Skeletal muscle satellite cell (primary cell): ENCODE measurements around the gene LYRM9.

ENCODE experiments used
- H3K27me3 ChIP-seq: 2 replicates; pipeline ENCODE4 v1.7.0; 2013; ENCODE audit warnings: low read length; ENCODE audit not compliant: control insufficient read depth, insufficient read depth
- H3K36me3 ChIP-seq: 2 replicates; pipeline ENCODE4 v1.7.0; 2013; ENCODE audit warnings: mild to moderate bottlenecking, control low read depth, low read length; ENCODE audit not compliant: insufficient read depth
- H3K4me1 ChIP-seq: 2 replicates; pipeline ENCODE4 v1.7.0; 2013; ENCODE audit warnings: low read length; ENCODE audit not compliant: control insufficient read depth, insufficient read depth
- H3K4me2 ChIP-seq: 2 replicates; pipeline ENCODE4 v1.7.0; 2013; ENCODE audit warnings: mild to moderate bottlenecking, low read length
- H3K4me3 ChIP-seq: 2 replicates; pipeline ENCODE4 v1.7.0; 2013; ENCODE audit warnings: low read length
- H3K9ac ChIP-seq: 2 replicates; pipeline ENCODE4 v1.7.0; 2013; ENCODE audit warnings: mild to moderate bottlenecking, low read depth, low read length, moderate library complexity
- H3K9me3 ChIP-seq: replicated peaks from 2 replicates; pipeline ENCODE4 v1.7.0; 2013; ENCODE audit warnings: mild to moderate bottlenecking, control low read depth, low read length

LYRM9 gene

DNA sequence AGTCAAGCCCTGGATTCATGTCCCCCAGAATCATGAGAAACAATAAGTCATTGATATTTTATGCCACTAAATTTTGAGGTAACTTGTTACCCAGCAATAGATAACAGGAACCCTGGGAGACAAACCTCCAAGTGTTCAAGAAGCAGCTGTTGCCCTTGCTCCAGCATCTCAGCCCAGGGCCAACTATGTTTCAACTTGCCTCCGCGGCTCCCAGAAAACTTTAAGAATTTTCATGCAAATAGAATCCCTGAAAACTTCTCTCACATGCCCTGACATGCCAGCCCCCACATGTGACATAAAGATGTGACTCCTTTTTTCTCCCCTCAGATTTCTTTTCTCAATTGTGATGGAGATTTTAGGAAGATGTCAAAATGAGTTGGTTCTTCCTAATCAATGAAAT, 22.8 kb downstream of the LYRM9 start:
- peaks cover 8% of the 10 kb centered on the region for H3K27me3 ChIP-seq
- no peak overlapping the region for H3K4me3 ChIP-seq
- H3K4me2 ChIP-seq, result no peak overlapping the region
- H3K36me3 ChIP-seq, result no peaks in the 10 kb centered on the region
- no peak overlapping the region for H3K9ac ChIP-seq
- no peaks in the 10 kb centered on the region for H3K4me1 ChIP-seq
- H3K9me3 ChIP-seq, result no peaks in the 10 kb centered on the region

DNA sequence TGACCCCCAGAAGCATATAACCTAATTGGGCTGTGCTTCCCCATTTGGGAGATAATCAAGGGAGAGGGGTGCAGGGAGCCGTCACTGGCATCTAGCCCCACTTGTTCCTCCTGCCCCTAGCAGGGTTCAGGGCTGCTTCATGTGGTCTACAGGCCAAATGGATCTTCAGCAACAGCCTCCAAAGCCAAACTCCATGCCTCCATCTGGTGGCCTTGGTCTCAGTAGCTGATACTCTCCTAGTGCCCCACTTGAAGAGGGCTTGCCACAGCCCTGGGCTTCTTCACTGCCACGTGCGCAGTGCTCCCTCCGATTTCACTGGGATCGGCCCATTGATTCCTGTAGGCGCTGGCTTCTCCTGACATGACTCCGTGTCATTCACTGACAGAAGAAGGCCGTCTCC, 24.6 kb downstream of the LYRM9 start:
- no peak overlapping the region for H3K4me2 ChIP-seq
- no peaks in the 10 kb centered on the region for H3K36me3 ChIP-seq
- no peaks in the 10 kb centered on the region for H3K4me1 ChIP-seq
- H3K4me3 ChIP-seq, result no peak overlapping the region
- no peak overlapping the region for H3K9ac ChIP-seq
- no peaks in the 10 kb centered on the region for H3K9me3 ChIP-seq
- H3K27me3 ChIP-seq, result peaks cover 8% of the 10 kb centered on the region

DNA sequence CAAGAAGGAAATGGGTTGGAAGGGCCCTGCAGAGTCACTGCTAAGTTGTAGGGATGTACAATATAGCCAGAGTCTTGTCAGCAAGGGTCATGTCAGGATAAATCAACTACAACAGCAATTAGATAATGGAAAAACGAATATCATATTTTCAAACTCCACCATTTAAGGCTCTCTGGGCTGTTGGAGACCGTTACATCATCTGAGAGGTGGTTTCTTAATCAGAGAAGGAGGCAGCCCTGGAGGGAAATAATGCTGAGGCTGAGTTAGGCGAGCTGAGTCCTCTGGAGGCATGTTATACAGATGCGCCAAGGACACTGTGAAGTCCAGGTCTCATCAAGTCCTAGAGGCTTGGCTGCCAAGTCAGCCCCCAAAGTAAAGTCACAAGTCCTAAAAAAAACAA, 30.3 kb downstream of the LYRM9 start:
- no peak overlapping the region for H3K9ac ChIP-seq
- peaks cover 5% of the 10 kb centered on the region for H3K27me3 ChIP-seq
- no peaks in the 10 kb centered on the region for H3K36me3 ChIP-seq
- no peaks in the 10 kb centered on the region for H3K4me1 ChIP-seq
- H3K4me3 ChIP-seq, result no peak overlapping the region
- no peaks in the 10 kb centered on the region for H3K9me3 ChIP-seq
- H3K4me2 ChIP-seq, result no peak overlapping the region

DNA sequence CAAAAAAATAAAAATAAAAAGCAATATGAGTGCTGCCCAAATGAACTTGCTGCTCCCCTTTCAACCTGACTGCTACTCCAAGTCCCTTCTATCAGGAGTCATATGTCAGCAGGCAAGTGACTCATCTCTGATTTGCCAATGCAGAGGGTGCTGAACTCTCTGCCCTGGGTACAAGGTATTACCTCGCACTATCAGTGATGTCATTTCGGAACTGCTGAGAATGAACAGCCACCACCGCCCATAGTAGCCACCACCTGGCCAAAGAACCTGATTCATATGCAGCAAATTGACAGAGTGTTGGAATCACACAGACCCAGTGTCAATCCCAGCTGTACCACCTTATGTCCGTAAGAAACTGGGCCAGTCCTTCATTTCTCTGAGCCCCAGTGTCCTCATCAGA, 31.2 kb downstream of the LYRM9 start:
- H3K36me3 ChIP-seq, result no peaks in the 10 kb centered on the region
- no peaks in the 10 kb centered on the region for H3K4me1 ChIP-seq
- H3K27me3 ChIP-seq, result peaks cover 3% of the 10 kb centered on the region

DNA sequence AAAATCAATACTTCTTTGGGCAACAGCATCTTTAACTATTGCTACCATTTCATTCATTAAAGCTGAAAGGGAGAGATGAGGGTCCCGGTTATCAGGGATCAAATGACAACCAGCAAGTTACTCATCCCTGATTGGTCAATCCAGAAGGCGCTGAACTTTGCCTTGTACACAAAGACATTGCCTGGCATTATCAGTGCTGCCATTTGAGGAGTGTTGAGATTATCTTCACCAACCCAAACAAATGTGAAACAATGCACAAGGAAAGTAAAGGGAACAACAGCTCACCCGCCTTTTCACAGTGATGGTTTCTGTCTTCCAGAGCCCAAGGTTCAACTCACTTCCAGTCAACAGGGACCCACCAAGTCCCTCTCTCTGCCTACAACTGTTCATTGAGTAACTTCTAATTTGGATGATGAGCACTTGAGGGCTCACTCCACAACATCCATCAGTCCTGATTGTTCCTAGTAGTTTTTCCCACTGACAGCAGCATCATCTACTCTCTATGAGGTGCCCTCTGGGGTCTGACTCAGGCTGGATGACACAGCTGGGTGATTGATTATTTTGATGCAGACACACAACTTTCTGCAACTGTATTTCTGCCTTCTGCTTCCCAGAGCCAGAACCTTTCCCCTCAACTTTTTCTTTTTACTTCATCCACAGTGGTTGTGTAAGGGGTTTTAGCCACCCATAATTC, 32.0 kb downstream of the LYRM9 start:
- Histone ChIP-seq H3K4me2 (no peak overlapping the region), H3K9ac (no peak overlapping the region), H3K4me1 (no peaks in the 10 kb centered on the region), H3K4me3 (no peak overlapping the region), H3K9me3 (no peaks in the 10 kb centered on the region), H3K36me3 (no peaks in the 10 kb centered on the region), H3K27me3 (peaks cover 3% of the 10 kb centered on the region)

More for the DNA sequence above, 31.2 kb downstream of the LYRM9 start:
- Histone ChIP-seq H3K4me3 (no peak overlapping the region), H3K9me3 (no peaks in the 10 kb centered on the region), H3K9ac (no peak overlapping the region), H3K4me2 (no peak overlapping the region)

DNA sequence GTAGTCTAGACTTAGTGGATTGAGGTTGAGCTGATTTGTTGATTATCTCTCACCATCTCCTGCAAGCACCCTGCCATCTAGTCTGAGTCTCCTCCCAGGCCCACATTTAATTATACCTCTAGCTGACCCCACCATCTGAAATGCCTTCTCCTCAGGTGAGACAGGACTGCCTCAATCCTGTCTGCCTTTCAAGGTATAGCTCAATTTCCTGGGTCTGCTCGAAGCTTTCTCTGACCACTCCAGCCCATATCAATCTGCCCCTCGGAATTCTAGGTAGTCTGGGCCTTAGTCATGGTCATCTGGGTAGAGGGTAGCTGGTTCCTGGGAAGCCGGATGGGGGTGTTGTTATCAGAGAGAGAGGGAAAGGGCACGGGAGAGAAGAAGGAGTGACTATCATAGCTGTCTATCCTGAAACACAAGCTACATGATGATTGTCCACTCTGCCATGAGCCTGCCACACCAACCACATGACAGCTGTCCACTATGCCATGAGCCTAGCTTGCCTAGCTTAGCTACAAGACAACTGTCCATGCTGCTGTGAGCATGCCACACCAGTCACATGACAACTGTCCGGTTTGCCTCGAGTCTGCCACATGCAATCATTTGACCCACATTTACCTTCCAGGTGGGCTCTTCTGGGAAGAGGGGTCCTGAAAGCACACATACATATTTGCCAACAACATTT, 34.4 kb downstream of the LYRM9 start:
- Histone ChIP-seq H3K27me3 (peaks cover 3% of the 10 kb centered on the region), H3K4me3 (no peak overlapping the region)

DNA sequence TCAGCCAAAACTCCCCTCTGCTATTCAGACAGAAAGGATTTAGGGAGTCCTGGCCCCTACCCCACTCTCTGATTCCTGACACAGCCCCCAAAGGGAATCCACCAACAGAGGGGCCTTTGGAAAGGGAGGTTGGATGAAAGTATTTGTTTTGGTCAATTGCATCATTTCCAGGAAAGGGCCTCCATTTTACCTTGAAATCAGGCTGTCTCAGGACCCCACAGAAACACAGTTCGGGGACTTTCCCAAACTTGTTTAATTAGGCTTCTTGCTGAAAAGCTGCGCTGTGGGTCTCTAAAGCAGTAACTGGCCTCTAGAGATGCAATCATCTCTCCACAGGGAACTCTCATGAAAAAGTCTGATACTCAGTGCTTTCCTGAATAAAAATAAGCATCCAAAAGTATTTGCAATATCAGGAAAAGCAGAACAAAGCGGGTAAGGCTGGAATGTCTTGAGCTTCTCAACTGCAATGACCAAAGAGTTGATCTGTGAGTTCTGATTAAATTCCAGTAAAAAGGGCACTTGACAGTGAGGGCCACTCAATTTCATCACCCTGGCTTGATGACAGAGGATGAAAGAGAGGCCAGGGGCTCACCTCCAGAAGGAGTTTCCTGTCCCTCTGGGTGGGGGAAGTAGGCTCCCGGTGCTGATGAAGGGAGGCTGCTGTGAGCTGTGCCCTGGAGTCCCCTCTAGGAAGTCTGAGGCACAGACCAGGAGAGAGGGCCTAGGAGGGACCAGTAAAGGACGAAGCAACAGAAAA, 36.3 kb downstream of the LYRM9 start:
- no peaks in the 10 kb centered on the region for H3K9me3 ChIP-seq
- H3K4me1 ChIP-seq, result no peaks in the 10 kb centered on the region
- H3K27me3 ChIP-seq, result peaks cover 10% of the 10 kb centered on the region
- H3K4me2 ChIP-seq, result no peak overlapping the region
- no peak overlapping the region for H3K4me3 ChIP-seq
- H3K36me3 ChIP-seq, result no peaks in the 10 kb centered on the region
- H3K9ac ChIP-seq, result no peak overlapping the region

More for the DNA sequence above, 34.4 kb downstream of the LYRM9 start:
- no peaks in the 10 kb centered on the region for H3K9me3 ChIP-seq
- no peaks in the 10 kb centered on the region for H3K4me1 ChIP-seq
- no peaks in the 10 kb centered on the region for H3K36me3 ChIP-seq
- no peak overlapping the region for H3K9ac ChIP-seq
- H3K4me2 ChIP-seq, result no peak overlapping the region

DNA sequence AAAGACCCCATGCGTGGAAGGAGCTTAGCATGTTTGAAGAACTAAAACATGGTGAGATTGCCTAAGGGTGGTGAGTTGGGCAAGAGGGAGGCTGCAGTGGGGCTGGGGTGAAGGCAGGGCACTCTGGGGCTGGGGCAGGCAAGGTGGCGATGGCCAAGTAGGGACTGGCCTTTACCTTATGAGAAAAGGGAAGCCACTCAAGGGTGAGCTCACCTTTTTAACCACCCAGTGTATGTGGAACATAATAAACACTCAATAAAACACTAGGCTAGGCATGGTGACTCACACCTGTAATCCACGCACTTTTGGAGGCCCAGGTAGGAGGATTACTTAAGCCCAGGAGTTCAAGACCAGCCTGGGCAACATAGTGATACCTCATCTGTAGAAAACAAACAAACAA, 37.7 kb downstream of the LYRM9 start:
- Histone ChIP-seq H3K4me3 (no peak overlapping the region), H3K4me2 (no peak overlapping the region), H3K4me1 (no peaks in the 10 kb centered on the region), H3K27me3 (peaks cover 10% of the 10 kb centered on the region), H3K9ac (no peak overlapping the region), H3K36me3 (no peaks in the 10 kb centered on the region), H3K9me3 (no peaks in the 10 kb centered on the region)

DNA sequence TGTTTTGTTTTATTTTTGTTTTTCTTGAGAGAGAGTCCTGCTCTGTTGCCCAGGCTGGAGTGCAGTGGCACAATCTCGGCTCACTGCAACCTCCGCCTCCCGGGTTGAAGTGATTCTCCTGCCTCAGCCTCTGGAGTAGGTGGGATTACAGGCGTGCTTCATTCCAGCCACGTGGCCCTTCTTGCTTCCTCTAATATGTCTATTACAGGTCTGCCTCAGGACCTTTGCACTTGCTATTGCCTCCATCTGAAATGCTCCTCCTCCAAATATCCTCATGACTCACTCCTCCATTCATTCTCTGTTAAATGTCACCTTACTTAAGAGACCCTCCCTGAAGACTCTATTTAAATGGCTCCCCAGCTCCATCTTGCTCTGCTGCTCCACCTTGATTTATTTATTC, 39.0 kb downstream of the LYRM9 start:
- H3K9ac ChIP-seq, result no peak overlapping the region
- H3K9me3 ChIP-seq, result no peaks in the 10 kb centered on the region
- no peak overlapping the region for H3K4me3 ChIP-seq
- no peaks in the 10 kb centered on the region for H3K4me1 ChIP-seq
- no peak overlapping the region for H3K4me2 ChIP-seq
- no peaks in the 10 kb centered on the region for H3K36me3 ChIP-seq
- H3K27me3 ChIP-seq, result peaks cover 7% of the 10 kb centered on the region

DNA sequence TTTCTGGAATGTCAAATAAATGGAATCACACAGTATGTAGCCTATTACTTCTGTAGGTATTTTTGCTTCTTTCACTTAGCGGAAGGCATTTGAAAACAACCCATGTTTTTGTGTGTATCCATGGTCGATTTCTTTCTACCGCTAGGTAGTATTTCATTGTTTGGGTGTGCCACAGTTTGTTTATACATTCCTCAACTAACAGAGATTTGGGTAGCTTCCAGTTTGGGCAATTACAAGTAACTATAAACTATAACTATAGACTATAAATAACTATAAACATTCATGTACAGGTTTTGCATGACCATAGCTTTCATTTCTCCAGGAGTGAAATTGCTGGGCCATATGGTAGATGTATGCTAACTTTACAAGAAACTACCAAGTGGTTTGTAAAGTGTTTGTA, 40.1 kb downstream of the LYRM9 start:
- Histone ChIP-seq H3K36me3 (no peaks in the 10 kb centered on the region), H3K27me3 (peaks cover 7% of the 10 kb centered on the region), H3K9ac (no peak overlapping the region), H3K4me2 (no peak overlapping the region), H3K4me3 (no peak overlapping the region), H3K4me1 (no peaks in the 10 kb centered on the region), H3K9me3 (no peaks in the 10 kb centered on the region)

DNA sequence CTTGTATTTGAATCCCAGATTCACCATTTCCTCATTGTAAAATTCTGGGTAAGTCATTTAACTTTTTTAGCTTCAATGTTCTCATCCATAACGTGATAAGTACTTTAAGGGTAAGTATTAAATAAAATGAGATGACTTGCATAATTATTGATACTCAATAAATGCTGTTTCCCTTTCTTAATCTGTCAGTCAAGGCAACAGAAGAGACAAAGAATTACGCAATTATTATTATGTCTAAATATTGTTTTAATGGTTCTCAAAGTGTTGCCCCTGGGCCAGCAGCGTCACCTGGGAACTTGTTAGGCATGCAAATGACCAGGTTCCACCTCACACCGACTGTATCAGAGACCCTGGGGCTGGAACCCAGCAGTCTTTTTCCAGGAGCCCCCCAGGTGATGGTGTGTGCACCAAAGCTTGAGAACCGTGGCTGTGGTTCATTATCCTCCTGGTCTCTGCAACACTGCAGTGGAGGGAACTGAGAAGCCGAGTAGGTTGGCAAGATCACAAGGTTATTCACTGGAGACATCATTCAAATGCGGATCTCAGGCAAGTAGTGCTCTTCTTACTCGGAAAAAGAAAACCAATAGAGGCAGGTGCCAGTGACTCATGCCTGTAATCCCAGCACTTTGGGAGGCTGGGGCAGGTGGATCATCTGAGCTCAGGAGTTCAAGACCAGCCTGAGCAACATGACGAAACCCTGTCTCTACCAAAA, 43.5 kb downstream of the LYRM9 start:
- Histone ChIP-seq H3K4me2 (no peak overlapping the region), H3K27me3 (peaks cover 7% of the 10 kb centered on the region), H3K4me1 (no peaks in the 10 kb centered on the region), H3K4me3 (no peak overlapping the region), H3K9ac (no peak overlapping the region), H3K9me3 (no peaks in the 10 kb centered on the region), H3K36me3 (no peaks in the 10 kb centered on the region)
